ENCODE results near the gene SLC16A14. TPM values are rescaled to one million over a fixed set of nuclear protein-coding genes. Genes with fewer than 3 reads are reported as not detected.

SLC16A14 gene
- polyA plus RNA-seq, 1 of the 3 experiments (the other 2 are of a cell fraction): 0.90 TPM

DNA sequence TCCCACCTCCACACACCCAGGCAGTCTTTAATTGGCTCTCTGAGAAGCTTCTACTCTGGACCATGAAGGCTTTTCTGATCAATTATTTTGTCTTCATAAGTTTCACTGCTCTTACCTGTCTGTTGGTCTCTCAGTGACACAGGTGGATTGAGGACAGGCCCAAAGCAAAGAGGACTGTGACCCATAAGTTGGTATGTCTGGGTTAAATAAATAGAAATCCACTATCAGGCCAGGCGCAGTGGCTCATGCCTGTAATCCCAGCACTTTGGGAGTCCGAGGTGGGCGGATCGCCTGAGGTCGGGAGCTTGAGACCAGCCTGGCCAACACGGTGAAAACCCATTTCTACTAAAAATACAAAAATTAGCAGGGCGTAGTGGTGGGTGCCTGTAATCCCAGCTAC lies 2.7 kb upstream of the SLC16A14 start (continued):
- TF ChIP-seq, protein P1, sequence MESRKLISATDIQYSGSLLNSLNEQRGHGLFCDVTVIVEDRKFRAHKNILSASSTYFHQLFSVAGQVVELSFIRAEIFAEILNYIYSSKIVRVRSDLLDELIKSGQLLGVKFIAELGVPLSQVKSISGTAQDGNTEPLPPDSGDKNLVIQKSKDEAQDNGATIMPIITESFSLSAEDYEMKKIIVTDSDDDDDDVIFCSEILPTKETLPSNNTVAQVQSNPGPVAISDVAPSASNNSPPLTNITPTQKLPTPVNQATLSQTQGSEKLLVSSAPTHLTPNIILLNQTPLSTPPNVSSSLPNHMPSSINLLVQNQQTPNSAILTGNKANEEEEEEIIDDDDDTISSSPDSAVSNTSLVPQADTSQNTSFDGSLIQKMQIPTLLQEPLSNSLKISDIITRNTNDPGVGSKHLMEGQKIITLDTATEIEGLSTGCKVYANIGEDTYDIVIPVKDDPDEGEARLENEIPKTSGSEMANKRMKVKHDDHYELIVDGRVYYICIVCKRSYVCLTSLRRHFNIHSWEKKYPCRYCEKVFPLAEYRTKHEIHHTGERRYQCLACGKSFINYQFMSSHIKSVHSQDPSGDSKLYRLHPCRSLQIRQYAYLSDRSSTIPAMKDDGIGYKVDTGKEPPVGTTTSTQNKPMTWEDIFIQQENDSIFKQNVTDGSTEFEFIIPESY (IDR thresholded peaks at IDR 0.05; ENCODE audit: borderline replicate concordance, low read depth): no peak
- no peak for TF ChIP-seq CHD2 (IDR thresholded peaks at IDR 0.05; ENCODE audit: low read length, partially characterized antibody)
- TF ChIP-seq, protein P2, sequence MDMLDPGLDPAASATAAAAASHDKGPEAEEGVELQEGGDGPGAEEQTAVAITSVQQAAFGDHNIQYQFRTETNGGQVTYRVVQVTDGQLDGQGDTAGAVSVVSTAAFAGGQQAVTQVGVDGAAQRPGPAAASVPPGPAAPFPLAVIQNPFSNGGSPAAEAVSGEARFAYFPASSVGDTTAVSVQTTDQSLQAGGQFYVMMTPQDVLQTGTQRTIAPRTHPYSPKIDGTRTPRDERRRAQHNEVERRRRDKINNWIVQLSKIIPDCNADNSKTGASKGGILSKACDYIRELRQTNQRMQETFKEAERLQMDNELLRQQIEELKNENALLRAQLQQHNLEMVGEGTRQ (IDR thresholded peaks at IDR 0.05; ENCODE audit: borderline replicate concordance, low read depth, low read length): no peak

DNA sequence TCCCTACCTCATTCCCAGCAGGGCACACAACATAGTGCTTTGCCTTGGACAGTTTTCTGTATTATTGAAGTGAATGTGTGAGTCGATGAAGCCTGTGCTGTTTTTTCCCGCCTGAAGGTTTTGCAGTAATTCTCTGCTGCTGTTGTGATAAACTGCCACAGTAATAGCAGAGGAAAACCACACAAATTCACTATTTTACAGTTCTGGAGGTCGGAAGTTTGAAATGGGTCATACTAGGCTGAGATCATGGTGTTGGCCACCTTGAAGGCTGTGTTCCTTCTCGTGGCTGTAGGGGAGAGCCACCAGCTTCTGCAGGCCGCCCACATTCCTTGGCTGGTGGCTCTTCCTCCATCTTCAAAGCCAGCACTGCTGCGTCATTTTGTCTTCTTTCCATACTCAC lies 678 bp upstream of the SLC16A14 start:
- H3F3A ChIP-seq (replicated peaks; ENCODE audit: insufficient read depth): no peaks in the 10 kb centered on the region
- no peaks in the 10 kb centered on the region for H3K27me3 ChIP-seq (ENCODE audit: insufficient read depth)
- CTCF ChIA-PET: interaction anchor here (0.7 to 5.8 kb wide), 12 partner anchors 10 to 288 kb away, joined by 3 to 69 read pairs (median 9); no protein-coding TSS in a partner anchor
- no peaks in the 10 kb centered on the region for H3K9me2 ChIP-seq
- no peak overlapping the region for H3K4me2 ChIP-seq
- no peak overlapping the region for H3K27ac ChIP-seq (ENCODE audit: low read depth in 2 of 2, low read length in 1 of 2)
- 0 out of 4 replicates have a peak overlapping the region, but pooled peaks of 1 of the 2 experiments have one; percentile 66 for H3K4me3 ChIP-seq (ENCODE audit: low read depth in 2 of 2, low read length in 1 of 2)
- H3K79me2 ChIP-seq (ENCODE audit: insufficient read depth): no peaks in the 10 kb centered on the region
- TF ChIP-seq, protein P3, sequence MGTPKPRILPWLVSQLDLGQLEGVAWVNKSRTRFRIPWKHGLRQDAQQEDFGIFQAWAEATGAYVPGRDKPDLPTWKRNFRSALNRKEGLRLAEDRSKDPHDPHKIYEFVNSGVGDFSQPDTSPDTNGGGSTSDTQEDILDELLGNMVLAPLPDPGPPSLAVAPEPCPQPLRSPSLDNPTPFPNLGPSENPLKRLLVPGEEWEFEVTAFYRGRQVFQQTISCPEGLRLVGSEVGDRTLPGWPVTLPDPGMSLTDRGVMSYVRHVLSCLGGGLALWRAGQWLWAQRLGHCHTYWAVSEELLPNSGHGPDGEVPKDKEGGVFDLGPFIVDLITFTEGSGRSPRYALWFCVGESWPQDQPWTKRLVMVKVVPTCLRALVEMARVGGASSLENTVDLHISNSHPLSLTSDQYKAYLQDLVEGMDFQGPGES (IDR thresholded peaks at IDR 0.05; ENCODE audit: low read depth, low read length): no peak
- TF ChIP-seq ELF1 (IDR thresholded peaks at IDR 0.05) (no peak), TCF12 (IDR thresholded peaks at IDR 0.05) (no peak), SMC3 (IDR thresholded peaks at IDR 0.05; ENCODE audit: low read depth, low read length) (no peak), EP300 (IDR thresholded peaks at IDR 0.05; ENCODE audit: borderline replicate concordance in 1 of 2, low read depth in 1 of 2, low read length in 1 of 2) (no peak), TAF1 (IDR thresholded peaks at IDR 0.05; ENCODE audit: borderline replicate concordance, low read depth, low read length) (no peak), TEAD4 (IDR thresholded peaks at IDR 0.05; ENCODE audit: borderline replicate concordance, insufficient read depth) (no peak), GABPA (IDR thresholded peaks at IDR 0.05; ENCODE audit: low read depth) (no peak), YY1 (IDR thresholded peaks at IDR 0.05; ENCODE audit: low read depth) (no peak), EZH2phosphoT487 (IDR thresholded peaks at IDR 0.05; ENCODE audit: borderline replicate concordance, low read depth) (no peak), MXI1 (IDR thresholded peaks at IDR 0.05; ENCODE audit: low read depth, low read length) (no peak), SIN3A (IDR thresholded peaks at IDR 0.05; ENCODE audit: borderline replicate concordance, low read depth, low read length) (no peak), RAD21 (IDR thresholded peaks at IDR 0.05; ENCODE audit: low read length) (no peak), JUND (IDR thresholded peaks at IDR 0.05) (no peak), GATA2 (CRISPR knock-in tag; IDR thresholded peaks at IDR 0.05) (no peak)
- TF ChIP-seq, protein P4, sequence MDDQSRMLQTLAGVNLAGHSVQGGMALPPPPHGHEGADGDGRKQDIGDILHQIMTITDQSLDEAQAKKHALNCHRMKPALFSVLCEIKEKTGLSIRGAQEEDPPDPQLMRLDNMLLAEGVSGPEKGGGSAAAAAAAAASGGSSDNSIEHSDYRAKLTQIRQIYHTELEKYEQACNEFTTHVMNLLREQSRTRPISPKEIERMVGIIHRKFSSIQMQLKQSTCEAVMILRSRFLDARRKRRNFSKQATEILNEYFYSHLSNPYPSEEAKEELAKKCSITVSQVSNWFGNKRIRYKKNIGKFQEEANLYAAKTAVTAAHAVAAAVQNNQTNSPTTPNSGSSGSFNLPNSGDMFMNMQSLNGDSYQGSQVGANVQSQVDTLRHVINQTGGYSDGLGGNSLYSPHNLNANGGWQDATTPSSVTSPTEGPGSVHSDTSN (IDR thresholded peaks at IDR 0.05): no peak
- TF ChIP-seq, protein P1 (IDR thresholded peaks at IDR 0.05; ENCODE audit: borderline replicate concordance, low read depth): no peak
- TF ChIP-seq, protein P2 (IDR thresholded peaks at IDR 0.05; ENCODE audit: borderline replicate concordance, low read depth, low read length): no peak
- no peaks in the 10 kb centered on the region for H3K36me3 ChIP-seq (replicated peaks in 1 of 2; ENCODE audit: control insufficient read depth in 1 of 2, insufficient read depth in 2 of 2, low read length in 1 of 2)
- DNase-seq: no peak
- POLR2A ChIA-PET: no interaction called here
- H3K4me1 ChIP-seq (ENCODE audit: control insufficient read depth in 1 of 2, insufficient read depth in 2 of 2, low read depth in 1 of 2, low read length in 1 of 2): no peaks in the 10 kb centered on the region; a peak in 1 of 4 replicates
- no peak overlapping the region for H3K9ac ChIP-seq
- 85% methylated on average over 6 of the region's 6 CpGs for WGBS (ENCODE audit: low lambda C conversion rate)
- H3K9me3 ChIP-seq: no peaks in the 10 kb centered on the region
- no peaks in the 10 kb centered on the region for H4K20me1 ChIP-seq (ENCODE audit: insufficient read depth)
- H2AFZ ChIP-seq (ENCODE audit: low read depth): no peak overlapping the region

All from SK-N-SH (cell line).